Brain pericyte (primary cell): ENCODE measurements around the gene PTPRM.

ENCODE experiments used
- DNase-seq: peaks from one replicate; pipeline ENCODE4 v3.0.0-alpha.2; 2012; ENCODE audit warnings: low read depth, low spot score

The PTPRM gene

GRCh38 chr18:8277270-8277669 is 710.2 kb downstream of the PTPRM start:
- peak; percentile 55 for DNase-seq

GRCh38 chr18:8279346-8279745 is 712.2 kb downstream of the PTPRM start:
- no peak for DNase-seq

- no peak for DNase-seq
Observed at GRCh38 chr18:8279781-8280330, 712.7 kb downstream of the PTPRM start.

- DNase-seq: peak; percentile 20
Observed at GRCh38 chr18:8283891-8284585, 716.9 kb downstream of the PTPRM start.

- DNase-seq: no peak
Observed at GRCh38 chr18:8286303-8286702, 719.2 kb downstream of the PTPRM start.

GRCh38 chr18:8287196-8287885 is 720.2 kb downstream of the PTPRM start:
- no peak for DNase-seq

- DNase-seq: no peak
Observed at GRCh38 chr18:8288472-8289195, 721.5 kb downstream of the PTPRM start.

- DNase-seq: no peak
Observed at GRCh38 chr18:8290435-8290834, 723.3 kb downstream of the PTPRM start.

GRCh38 chr18:8290913-8291312 is 723.8 kb downstream of the PTPRM start:
- DNase-seq: no peak

GRCh38 chr18:8293184-8293583 is 726.1 kb downstream of the PTPRM start:
- DNase-seq: no peak

- no peak for DNase-seq
Observed at GRCh38 chr18:8296886-8297616, 729.9 kb downstream of the PTPRM start.

- no peak for DNase-seq
Observed at GRCh38 chr18:8298186-8298585, 731.1 kb downstream of the PTPRM start.

GRCh38 chr18:8299054-8299980 is 732.2 kb downstream of the PTPRM start:
- no peak for DNase-seq

- no peak for DNase-seq
Observed at GRCh38 chr18:8300751-8301410, 733.8 kb downstream of the PTPRM start.

GRCh38 chr18:8301427-8302172 is 734.5 kb downstream of the PTPRM start:
- DNase-seq: no peak

- no peak for DNase-seq
Observed at GRCh38 chr18:8303151-8303755, 736.1 kb downstream of the PTPRM start.

GRCh38 chr18:8307960-8308359 is 740.8 kb downstream of the PTPRM start:
- no peak for DNase-seq

- no peak for DNase-seq
Observed at GRCh38 chr18:8313043-8313442, 745.9 kb downstream of the PTPRM start.

GRCh38 chr18:8314124-8314523 is 747.0 kb downstream of the PTPRM start:
- DNase-seq: no peak
